ENCODE measurements around the gene PDE4D.

PDE4D gene

DNA sequence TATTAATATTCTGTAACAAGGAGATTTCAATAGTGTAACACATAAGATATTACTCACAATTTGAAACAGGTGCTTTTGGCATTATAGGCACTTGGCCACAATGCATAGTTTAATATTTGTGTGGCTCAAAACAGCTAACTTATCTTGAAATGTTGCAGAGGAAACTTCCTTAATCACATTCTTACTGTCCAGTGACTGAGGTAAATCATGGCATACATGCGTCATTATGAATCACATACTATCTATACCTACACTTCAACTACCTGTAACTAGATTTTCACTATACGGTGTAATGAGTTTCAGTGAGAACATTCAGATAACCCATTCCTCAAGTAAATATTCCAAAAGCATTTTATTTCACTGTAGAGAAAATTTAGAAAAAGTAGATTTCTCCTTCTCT is 218.8 kb downstream of the PDE4D start:
- TF ChIP-seq OSR1 (CRISPR knock-in tag; IDR thresholded peaks at IDR 0.05) (no peak), SNAI2 (CRISPR knock-in tag; IDR thresholded peaks at IDR 0.05) (no peak), GLIS3 (CRISPR knock-in tag; IDR thresholded peaks at IDR 0.05) (no peak), ARNTL (CRISPR knock-in tag; IDR thresholded peaks at IDR 0.05; ENCODE audit: borderline replicate concordance, low read depth) (no peak), RARB (CRISPR knock-in tag; IDR thresholded peaks at IDR 0.05) (no peak), ZNF70 (CRISPR knock-in tag; IDR thresholded peaks at IDR 0.05) (no peak), CSDC2 (CRISPR knock-in tag; IDR thresholded peaks at IDR 0.05) (no peak), CREB5 (CRISPR knock-in tag; IDR thresholded peaks at IDR 0.05; ENCODE audit: low read depth) (no peak), POU6F1 (CRISPR knock-in tag; IDR thresholded peaks at IDR 0.05; ENCODE audit: borderline replicate concordance, low read depth) (no peak), ZC3H10 (CRISPR knock-in tag; IDR thresholded peaks at IDR 0.05) (no peak), ZNF8 (CRISPR knock-in tag; IDR thresholded peaks at IDR 0.05) (no peak), PPARA (CRISPR knock-in tag; IDR thresholded peaks at IDR 0.05; ENCODE audit: borderline replicate concordance) (no peak), BACH2 (CRISPR knock-in tag; IDR thresholded peaks at IDR 0.05; ENCODE audit: borderline replicate concordance) (no peak), TCF4 (CRISPR knock-in tag; IDR thresholded peaks at IDR 0.05; ENCODE audit: borderline replicate concordance) (no peak), ISL1 (CRISPR knock-in tag; IDR thresholded peaks at IDR 0.05) (no peak), ZFP3 (CRISPR knock-in tag; IDR thresholded peaks at IDR 0.05) (no peak), PATZ1 (CRISPR knock-in tag; IDR thresholded peaks at IDR 0.05; ENCODE audit: borderline replicate concordance) (no peak), ESRRG (CRISPR knock-in tag; IDR thresholded peaks at IDR 0.05) (no peak), ZFP30 (CRISPR knock-in tag; IDR thresholded peaks at IDR 0.05) (no peak)
- TF ChIP-seq, protein P1, sequence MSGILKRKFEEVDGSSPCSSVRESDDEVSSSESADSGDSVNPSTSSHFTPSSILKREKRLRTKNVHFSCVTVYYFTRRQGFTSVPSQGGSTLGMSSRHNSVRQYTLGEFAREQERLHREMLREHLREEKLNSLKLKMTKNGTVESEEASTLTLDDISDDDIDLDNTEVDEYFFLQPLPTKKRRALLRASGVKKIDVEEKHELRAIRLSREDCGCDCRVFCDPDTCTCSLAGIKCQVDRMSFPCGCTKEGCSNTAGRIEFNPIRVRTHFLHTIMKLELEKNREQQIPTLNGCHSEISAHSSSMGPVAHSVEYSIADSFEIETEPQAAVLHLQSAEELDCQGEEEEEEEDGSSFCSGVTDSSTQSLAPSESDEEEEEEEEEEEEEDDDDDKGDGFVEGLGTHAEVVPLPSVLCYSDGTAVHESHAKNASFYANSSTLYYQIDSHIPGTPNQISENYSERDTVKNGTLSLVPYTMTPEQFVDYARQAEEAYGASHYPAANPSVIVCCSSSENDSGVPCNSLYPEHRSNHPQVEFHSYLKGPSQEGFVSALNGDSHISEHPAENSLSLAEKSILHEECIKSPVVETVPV (CRISPR knock-in tag; IDR thresholded peaks at IDR 0.05), result no peak
- ATAC-seq, result no peak

DNA sequence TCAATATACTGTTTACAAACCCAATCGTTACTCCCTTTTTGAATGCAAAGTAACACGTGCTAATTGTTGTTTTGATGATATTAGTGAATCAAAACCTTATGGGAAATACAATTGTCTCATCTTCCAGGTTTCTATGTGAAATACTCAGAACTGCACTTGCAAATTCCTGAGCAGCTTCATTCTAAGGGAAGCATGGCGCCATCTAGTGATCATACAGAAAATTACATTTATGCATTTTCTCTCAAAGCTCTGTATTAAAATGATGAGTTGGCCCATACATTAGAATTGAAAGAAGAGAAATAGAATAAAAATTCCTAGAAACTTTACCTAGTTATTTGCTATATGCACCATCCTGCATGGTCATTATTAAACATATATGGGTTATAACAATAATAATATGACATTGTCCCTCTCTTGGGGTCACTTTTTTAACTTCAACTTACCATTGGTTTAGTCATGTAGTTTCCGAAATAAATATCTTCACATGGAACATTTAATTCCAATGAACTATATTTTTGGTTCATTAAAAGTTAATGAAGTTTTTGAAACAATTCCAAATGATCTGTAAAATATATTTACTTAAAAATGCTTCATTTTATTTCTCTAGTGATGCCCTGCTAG is 220.0 kb downstream of the PDE4D start:
- ATAC-seq, result peak; percentile 76

More for the DNA sequence above, 220.0 kb downstream of the PDE4D start:
- TF ChIP-seq ZNF70 (CRISPR knock-in tag; IDR thresholded peaks at IDR 0.05) (no peak), ARNTL (CRISPR knock-in tag; IDR thresholded peaks at IDR 0.05; ENCODE audit: borderline replicate concordance, low read depth) (no peak), ESRRG (CRISPR knock-in tag; IDR thresholded peaks at IDR 0.05) (no peak), CREB5 (CRISPR knock-in tag; IDR thresholded peaks at IDR 0.05; ENCODE audit: low read depth) (no peak), PATZ1 (CRISPR knock-in tag; IDR thresholded peaks at IDR 0.05; ENCODE audit: borderline replicate concordance) (no peak), CSDC2 (CRISPR knock-in tag; IDR thresholded peaks at IDR 0.05) (no peak), ZC3H10 (CRISPR knock-in tag; IDR thresholded peaks at IDR 0.05) (no peak), RARB (CRISPR knock-in tag; IDR thresholded peaks at IDR 0.05) (no peak), TOX (CRISPR knock-in tag; IDR thresholded peaks at IDR 0.05; ENCODE audit: borderline replicate concordance) (no peak), GLIS3 (CRISPR knock-in tag; IDR thresholded peaks at IDR 0.05) (no peak), POU6F1 (CRISPR knock-in tag; IDR thresholded peaks at IDR 0.05; ENCODE audit: borderline replicate concordance, low read depth) (no peak), SNAI2 (CRISPR knock-in tag; IDR thresholded peaks at IDR 0.05) (no peak), ZFP30 (CRISPR knock-in tag; IDR thresholded peaks at IDR 0.05) (no peak), ISL1 (CRISPR knock-in tag; IDR thresholded peaks at IDR 0.05) (no peak), TSHZ2 (CRISPR knock-in tag; IDR thresholded peaks at IDR 0.05) (no peak), TCF4 (CRISPR knock-in tag; IDR thresholded peaks at IDR 0.05; ENCODE audit: borderline replicate concordance) (no peak)
- TF ChIP-seq, protein P1 (CRISPR knock-in tag; IDR thresholded peaks at IDR 0.05), result no peak

Data from SK-N-SH treated with all-trans-retinoic acid at 6 μM for 48 hours (cell line).